Measurements from ENCODE around the gene SPC24. TPM values are rescaled to one million over a fixed set of nuclear protein-coding genes. Genes with fewer than 3 reads are reported as not detected.

SPC24 gene, protein sequence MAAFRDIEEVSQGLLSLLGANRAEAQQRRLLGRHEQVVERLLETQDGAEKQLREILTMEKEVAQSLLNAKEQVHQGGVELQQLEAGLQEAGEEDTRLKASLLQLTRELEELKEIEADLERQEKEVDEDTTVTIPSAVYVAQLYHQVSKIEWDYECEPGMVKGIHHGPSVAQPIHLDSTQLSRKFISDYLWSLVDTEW
- 10 to 100 TPM in 1 of 2 donors, 1 to 10 TPM in 1; 2.6 to 11.6 TPM for total RNA-seq
- long read RNA-seq, partial matches to known transcripts, result 0 of 8 reads
- long read RNA-seq, other reads (novel, unspliced or antisense), result 4 of 8 reads

DNA sequence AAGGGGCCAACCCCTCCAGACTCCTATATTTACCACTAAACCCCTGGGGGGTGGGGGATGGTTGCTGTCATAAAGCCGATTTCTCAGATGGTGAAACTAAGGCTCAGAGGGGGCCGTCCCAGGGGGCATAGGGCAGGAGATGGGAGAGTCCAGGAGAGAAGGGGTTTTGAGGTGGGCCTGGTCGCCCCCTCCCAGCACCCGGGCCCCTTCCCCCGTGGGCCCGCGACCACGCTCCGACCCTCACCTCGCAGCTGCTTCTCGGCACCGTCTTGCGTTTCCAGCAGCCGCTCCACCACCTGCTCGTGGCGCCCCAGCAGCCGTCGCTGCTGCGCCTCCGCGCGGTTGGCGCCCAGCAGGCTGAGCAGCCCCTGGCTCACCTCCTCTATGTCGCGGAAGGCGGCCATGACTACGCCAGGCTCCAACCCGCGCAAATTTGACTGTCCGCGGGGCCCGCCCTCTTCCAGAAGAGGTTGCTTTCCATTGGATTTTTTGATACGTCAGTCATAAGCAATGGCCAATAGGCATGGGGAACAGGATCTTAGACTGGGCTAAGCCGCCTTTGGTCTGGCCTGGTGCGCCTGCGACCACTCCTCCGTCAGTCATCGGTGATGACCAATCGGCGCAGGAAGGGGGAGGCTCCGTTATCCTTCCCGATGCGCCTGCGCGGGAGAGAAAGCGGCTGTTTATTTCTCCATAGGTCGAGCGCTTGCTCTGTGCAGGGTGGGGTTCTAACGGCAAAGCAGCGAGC lies at the start of gene SPC24:
TSS of gene SPC24 (minus strand) at position 410 of the 748 bp plus-strand sequence. CDS start at position 404, 6 bp downstream.
- ATAC-seq, result peak; percentile 95
- intact Hi-C loops (cut with DNase I, micrococcal nuclease), result no loop called here
- DNase-seq, result peak; percentile 93 to 98

DNA sequence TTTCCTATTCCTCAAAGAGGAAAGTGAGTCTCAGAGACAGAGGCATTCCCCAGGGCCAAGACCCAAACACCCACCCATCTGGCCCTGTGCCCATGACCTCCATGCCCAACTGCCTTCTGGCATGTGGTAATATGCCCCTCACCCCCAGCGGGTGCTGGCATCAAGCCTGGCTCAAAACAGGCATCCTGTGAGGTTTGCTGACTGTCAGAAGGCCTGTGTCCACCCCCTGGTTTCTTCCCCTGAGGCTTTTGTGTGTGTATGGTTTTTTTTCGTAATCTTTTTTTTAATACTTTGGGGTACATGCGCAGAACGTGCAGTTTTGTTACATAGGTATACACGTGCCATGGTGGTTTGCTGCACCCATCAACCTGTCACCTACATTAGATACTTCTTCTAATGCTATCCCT lies 49.4 kb upstream of the SPC24 start:
- DNase-seq, result no peak
- no peak for ATAC-seq

DNA sequence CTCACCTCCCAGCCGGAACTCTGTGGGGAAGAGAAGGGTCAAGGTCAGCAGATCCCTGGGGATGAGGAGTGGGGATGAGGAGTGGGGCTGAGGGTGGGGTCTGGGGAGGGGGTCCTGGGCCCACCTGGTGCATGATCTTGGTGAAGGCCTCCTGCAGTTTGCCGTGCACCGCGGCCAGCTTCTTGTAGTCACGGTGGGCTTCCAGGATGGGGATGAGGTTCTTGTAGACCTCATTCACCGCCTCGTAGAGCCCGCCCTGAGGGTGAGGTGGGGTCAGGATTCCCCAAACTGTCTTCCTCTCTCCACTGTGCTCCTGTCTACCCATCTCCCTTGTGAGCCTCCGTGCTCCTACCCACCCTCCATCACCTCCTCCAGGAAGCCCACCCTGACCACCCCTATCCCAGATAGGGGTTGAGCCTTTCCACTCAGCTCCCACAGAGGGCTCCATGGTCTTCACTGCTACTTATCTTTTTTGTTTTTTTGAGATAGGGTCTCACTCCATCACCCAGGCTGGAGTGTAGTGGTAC lies 48.6 kb upstream of the SPC24 start:
- DNase-seq (no peak), ATAC-seq (no peak)
- intact Hi-C loops (cut with DNase I, micrococcal nuclease), result loop anchor here (5.0 to 10.0 kb wide), 3 partner anchors 67 to 169 kb away; no protein-coding TSS in a partner anchor

More for the DNA sequence above, 49.4 kb upstream of the SPC24 start:
- intact Hi-C loops (cut with DNase I, micrococcal nuclease), result loop anchor here (5.0 to 10.0 kb wide), 3 partner anchors 68 to 170 kb away; no protein-coding TSS in a partner anchor

DNA sequence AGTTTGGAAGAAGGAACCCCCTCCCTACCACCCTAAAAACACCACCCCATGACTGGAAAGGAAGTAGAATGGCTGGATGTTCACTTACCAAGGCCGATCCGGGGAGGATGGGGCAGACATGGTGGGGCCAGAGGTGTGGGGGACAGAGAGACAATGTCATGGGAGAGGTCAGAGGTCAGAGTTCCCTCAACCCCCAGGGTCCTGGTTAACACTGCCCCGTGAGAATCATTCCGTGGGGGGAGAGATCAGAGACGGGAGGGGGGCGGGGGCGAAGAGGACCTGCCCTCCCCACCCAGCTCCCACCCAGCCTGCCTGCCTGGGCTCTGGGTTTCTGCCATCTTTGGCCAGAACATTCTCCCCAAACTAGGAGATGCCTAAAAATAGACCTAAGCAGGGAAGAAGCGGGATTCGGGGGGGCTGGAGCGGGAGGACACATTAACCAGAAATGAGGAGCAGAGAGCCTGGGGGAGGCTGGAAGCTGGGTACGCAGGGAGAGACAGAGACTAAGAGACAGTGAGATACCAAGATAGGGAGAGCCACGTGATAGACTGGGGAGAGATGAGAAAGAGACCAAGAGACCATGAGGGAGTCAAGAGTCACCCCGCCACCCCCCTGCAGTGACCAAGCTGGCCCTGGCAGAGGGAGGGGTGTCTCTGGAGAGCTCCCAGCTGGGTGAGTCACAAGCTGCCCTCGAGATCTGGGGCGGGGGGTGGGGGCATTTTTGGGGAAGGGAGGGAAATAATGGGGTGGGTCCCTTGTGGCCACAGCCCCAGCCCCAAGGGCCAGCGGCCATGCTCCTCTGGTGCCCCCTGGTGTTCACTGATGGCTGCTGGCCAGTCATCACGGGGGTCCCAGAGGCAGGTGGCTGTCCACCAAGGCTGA lies 47.9 kb upstream of the SPC24 start:
- ATAC-seq (peak; percentile 47), DNase-seq (peak; percentile 66 to 83)
- intact Hi-C loops (cut with DNase I, micrococcal nuclease), result loop anchor here (5.0 to 10.0 kb wide), 3 partner anchors 66 to 169 kb away; no protein-coding TSS in a partner anchor

DNA sequence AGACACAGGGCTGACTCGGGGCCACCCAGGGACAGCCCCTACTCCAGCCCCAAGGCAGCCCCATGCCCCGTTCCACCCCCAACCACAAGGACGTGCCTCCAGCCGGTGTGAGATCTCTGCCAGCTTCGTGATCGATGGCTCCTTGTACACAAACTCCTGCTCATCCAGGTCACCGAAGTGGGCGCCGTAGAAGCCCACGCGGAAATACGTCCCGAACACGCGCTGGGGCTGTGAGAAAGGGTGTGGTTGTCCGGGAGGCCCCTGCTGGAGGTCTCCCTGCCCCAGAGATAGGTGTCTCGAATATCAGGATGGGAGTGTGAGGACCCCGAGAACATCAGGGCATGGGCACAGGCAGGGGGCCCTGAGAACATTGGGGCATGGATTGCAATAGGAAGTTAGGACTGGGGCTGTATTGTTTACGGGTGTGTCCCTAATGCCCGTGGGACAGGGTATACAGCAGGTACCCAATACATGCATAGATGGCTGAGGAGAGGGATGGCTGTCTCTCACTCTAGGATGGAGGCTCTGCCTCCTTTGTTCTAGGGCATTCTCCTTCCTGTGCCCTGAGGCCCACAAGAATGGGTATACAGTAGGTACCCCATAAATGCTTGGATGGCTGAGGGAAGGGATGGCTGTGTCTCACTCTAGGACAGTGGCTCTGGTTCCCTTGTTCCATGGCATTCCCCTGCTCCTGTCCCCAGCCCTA lies 47.1 kb upstream of the SPC24 start:
- intact Hi-C loops (cut with DNase I, micrococcal nuclease), result loop anchor here (5.0 to 10.0 kb wide), 3 partner anchors 65 to 168 kb away; no protein-coding TSS in a partner anchor
- no peak for ATAC-seq
- no peak for DNase-seq

DNA sequence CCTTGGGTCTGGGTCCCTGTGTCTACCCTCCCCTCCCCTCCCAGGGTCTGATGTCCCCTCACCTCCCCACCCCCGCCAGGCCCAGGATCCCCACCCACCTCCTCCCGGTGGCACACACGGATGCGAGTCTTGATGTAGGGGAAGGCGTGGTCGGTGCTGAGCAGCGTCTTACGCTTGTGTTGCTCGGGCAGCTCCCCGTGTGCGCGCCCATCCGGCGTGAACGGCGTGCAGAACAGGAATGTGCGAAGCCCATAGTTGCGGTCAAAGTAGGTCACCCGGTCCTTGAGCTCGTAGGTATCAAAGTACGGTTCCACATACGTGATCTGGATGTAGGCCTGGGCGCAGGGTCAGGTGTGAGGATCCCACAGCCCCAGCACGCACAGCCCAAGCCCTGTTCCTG lies 46.2 kb upstream of the SPC24 start:
- ATAC-seq (no peak), DNase-seq (no peak)
- intact Hi-C loops (cut with DNase I, micrococcal nuclease), result loop anchor here (5.0 to 10.0 kb wide), 3 partner anchors 64 to 167 kb away; no protein-coding TSS in a partner anchor

DNA sequence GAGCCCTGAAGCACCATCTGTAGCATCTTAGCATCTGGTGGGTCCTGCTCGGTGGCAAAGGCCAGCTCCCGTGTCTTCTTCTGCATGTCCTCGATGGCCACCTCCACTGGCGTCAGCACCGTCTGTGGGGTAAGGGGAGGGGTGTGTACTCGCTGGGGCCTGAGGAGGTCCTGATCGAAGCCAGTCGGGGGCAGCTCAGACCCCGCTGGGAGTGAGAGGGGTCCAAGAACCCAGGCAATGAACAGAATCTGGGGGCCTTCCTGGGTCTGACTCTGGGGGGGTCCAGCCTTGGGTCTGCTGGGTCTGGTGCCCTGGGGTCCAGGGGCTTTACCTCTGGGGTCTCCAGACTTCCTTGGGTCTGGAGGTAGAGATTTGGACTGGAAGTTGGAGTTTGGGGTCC lies 45.3 kb upstream of the SPC24 start:
- DNase-seq (no peak), ATAC-seq (no peak)
- intact Hi-C loops (cut with DNase I, micrococcal nuclease), result loop anchor here (5.0 to 10.0 kb wide), 3 partner anchors 64 to 166 kb away; no protein-coding TSS in a partner anchor

DNA sequence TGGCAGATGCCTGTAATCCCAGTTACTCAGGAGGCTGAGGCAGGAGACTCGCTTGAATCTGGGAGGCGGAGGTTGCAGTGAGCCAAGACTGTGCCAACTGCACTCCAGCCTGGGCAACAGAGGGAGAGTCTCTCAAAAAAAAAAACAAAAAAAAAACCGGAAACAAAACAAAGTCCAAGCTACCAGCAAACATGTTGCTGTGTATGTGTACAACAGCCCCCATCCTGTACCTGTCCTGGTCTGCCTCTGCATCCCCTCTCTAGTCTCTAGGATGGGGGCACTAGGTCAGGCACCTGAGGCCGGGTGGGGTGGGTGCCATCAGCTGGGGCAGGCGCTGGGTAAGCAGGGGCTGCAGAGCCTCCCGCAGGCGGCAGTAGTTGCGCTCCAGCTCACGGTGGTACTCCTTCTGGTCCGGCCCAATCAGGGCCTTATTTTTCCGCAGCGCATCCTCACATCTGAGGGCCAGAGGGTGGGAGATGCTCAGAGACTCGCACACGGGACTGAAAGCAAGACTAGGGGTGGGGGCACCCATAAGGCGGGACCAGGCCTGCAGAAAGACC lies 44.5 kb upstream of the SPC24 start:
- ATAC-seq (no peak), DNase-seq (no peak)
- intact Hi-C loops (cut with DNase I, micrococcal nuclease), result loop anchor here (5.0 to 10.0 kb wide), 3 partner anchors 63 to 165 kb away; no protein-coding TSS in a partner anchor

DNA sequence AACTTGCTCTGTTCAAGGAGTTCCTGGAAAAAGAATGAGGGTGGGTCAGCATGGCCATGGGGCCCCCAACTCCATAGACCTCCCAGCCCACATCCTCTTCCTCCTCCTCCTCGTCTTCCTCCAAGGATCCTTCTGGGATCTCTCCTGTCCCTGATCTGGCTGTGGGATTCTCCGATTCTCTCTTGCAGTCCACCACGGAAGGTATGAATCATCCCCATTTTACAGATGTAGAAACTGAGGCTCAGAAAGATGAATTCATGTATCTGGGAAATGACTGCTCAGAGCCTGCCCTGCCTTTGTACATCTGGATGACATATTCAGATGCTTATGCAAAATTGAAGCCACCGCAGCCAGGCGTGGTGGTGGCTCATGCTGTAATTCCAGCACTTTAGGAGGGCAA lies 43.9 kb upstream of the SPC24 start:
- no peak for ATAC-seq
- intact Hi-C loops (cut with DNase I, micrococcal nuclease), result no loop called here

DNA sequence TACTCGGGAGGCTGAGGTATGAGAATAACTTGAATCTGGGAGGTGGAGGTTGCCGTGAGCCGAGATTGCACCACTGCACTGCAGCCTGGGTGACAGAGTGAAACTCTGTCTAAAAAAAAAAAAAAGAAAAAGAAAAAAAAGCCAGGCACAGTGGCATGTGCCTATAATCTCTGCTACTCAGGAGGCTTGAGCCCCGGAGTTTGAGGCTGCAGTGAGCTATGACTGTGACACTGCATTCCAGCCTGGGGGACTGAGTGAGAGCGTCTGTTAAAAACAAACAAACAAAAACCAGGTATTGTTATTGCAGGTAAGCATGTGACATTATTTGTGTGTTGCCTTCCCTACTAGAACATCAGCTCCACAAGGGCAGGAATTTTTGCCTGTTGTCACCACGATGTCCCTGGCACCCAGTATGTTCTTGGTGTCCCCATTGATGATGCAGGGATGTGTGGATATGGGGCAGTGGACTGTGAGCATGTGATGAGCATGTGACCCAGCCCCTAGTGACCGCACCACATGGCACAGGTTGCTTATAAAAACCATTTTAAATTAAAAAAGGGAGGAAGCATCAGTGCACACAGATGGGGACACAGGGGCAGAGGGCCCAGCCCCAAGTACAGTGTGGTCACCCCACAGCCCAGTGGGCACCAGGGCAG lies 43.3 kb upstream of the SPC24 start:
- no peak for ATAC-seq
- intact Hi-C loops (cut with DNase I, micrococcal nuclease), result no loop called here

More for the DNA sequence above, 43.9 kb upstream of the SPC24 start:
- DNase-seq, result no peak

DNA sequence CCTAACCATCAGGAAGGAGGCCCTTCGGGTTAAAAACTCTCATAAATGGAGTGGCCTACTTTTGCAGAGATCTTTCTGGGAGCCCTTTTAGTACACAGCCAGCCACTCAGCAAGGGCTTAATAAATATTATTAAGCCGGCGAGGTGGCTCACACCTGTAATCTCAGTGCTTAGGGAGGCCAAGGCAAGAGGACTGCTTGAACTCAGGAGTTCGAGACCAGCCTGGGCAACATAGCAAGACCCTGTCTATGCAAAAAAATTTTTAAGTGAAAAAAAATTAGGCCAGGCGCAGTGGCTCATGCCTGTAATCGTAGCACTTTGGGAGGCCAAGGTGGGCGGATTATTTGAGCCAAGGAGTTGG lies 42.6 kb upstream of the SPC24 start:
- DNase-seq, result no peak
- intact Hi-C loops (cut with DNase I, micrococcal nuclease), result no loop called here

More for the DNA sequence above, 43.3 kb upstream of the SPC24 start:
- DNase-seq, result no peak

DNA sequence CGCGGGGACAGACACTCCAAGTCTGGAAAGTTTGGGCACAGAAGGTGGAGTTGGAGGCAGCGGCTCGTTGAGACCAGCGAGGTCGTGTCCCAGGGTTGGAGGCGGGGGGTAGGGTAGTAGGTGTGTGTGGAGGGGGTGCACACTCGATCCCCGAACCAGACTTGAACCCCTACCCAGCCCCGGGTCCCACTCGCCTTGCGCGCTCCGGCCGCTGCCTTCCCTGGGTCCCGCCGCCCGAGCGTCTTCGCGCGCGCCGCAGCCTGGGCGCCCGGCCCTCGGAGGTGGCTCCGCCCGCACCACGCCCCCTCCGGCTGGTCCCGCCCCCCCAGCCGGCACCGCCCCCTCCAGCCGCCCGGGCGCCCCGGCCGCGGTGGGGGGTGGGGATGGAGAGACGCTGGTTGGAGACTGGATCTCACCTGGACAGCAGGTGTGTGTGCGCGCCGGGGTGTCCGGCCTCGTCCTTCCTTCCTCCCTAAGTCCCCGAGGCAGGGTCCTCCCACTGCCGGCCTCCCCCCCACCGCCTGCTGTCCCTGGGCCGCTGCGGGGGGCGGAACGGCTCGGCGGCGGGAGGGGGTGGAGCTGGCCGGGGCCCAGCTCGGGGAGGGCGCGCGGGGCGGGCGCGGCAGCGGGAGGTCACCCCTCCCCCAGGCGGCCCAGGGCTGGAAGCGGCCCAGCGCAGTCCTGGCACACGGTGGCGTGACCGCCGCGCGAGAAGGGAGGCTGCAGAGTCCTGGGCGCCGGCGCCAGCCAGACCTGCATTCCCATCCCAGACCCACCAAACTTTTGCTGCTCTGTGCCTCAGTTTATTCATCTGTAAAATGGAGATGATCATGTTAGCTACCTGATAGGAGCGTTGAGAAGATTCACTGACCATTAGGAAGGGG lies 42.0 kb upstream of the SPC24 start, which contains the start of gene KANK2:
TSS of gene KANK2 (minus strand) at position 255 of the 884 bp plus-strand sequence. CDS start 3,034 bp downstream, outside the sequence.
- DNase-seq, result peak; percentile 84 to 89
- intact Hi-C loops (cut with DNase I, micrococcal nuclease), result no loop called here
- ATAC-seq, result peak; percentile 94

More for the DNA sequence above, 42.6 kb upstream of the SPC24 start:
- ATAC-seq, result no peak

DNA sequence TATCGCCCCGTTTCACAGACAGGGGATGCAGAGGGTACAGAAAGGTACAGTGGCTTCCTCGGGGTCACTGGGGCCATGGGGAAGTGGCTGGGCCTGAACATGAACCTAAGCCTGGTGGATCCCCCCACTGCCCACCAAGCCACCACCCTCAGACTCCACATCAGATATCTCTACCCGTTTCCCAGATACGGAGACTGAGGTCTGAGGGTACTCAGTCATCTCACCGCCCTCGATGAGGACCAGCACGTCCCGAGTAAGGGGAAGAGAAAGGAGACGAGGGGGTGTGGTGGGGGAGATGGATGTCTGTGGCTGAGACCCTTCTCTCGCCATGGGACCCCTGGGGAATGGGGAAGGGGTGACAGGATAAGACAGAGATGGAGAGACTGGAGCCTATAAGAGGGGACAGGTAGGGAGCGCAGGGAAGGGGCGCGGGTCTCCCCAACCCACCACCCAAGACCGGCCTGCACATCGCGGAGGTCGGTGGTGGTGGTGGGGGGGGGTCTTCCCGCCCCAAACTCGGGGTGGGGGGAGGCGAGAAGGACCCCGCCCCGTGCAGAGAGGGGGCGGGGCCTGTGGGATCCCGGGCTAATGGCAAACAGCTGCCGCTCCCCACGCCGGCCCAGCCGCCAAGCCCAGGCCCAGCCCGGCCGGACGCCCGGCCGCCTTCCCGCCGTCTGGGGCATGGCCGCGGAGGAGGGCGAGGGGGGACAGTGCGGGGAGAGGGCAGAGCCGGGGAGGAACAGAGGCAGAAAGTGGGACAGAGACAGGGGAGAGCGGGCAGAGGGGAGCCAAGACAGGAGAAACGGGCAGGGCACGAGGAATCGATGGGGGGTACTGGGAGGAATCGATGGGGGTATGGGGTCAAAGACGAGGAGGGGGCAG lies 41.1 kb upstream of the SPC24 start:
- intact Hi-C loops (cut with DNase I, micrococcal nuclease), result no loop called here

DNA sequence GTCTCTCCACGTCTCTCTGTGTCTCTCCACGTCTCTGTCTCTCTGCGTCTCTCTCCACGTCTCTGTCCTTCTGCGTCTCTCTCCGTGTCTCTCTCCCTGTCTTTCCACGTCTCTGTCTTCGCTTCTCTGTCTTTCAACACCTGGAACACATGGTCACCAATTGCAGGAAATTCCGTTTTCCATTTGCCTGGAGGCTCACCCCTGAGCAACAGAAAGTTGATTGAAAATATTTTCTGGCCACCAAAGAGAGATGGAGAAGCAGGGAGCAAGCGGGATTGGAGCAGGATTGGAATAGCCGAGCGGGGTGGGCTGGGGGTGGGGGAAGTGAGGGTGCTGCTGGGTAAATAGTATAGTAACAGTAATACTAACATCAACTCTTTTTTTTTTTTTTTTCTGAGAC lies 40.1 kb upstream of the SPC24 start:
- no peak for ATAC-seq
- intact Hi-C loops (cut with DNase I, micrococcal nuclease), result no loop called here
- DNase-seq, result no peak

More for the DNA sequence above, 41.1 kb upstream of the SPC24 start:
- ATAC-seq (peak; percentile 32), DNase-seq (peak in 1 of 2 donors; percentile 45)
